ENCODE data around the gene SEC22B.
"Not testable (repeated sequence)": the region's sequence is repeated elsewhere in the genome, so short reads cannot be mapped to it uniquely, and the experiment has no call there.

The SEC22B gene

GRCh38 chr1:120144169-120144568 lies 32.2 kb downstream of the SEC22B start:
- not testable (repeated sequence) for H4K20me1 ChIP-seq (ENCODE audit: low read depth, low read length); H3K4me2 ChIP-seq (ENCODE audit: low read depth, low read length, poor library complexity, severe bottlenecking); H3K9me3 ChIP-seq (ENCODE audit: insufficient read depth, low read length); H3K9ac ChIP-seq (ENCODE audit: low read length); H2AFZ ChIP-seq (ENCODE audit: low read depth, low read length, severe bottlenecking); H3K27me3 ChIP-seq (ENCODE audit: low read length); H3K36me3 ChIP-seq (ENCODE audit: low read length); H3K79me2 ChIP-seq (ENCODE audit: insufficient read depth, low read length); H3F3A ChIP-seq (ENCODE audit: insufficient read depth); H3K27ac ChIP-seq (ENCODE audit: low read depth, low read length); H3K9me2 ChIP-seq (replicated peaks; ENCODE audit: insufficient read depth, low read length); H3K4me3 ChIP-seq (ENCODE audit: insufficient read depth, low read length, poor library complexity, severe bottlenecking)

DNA sequence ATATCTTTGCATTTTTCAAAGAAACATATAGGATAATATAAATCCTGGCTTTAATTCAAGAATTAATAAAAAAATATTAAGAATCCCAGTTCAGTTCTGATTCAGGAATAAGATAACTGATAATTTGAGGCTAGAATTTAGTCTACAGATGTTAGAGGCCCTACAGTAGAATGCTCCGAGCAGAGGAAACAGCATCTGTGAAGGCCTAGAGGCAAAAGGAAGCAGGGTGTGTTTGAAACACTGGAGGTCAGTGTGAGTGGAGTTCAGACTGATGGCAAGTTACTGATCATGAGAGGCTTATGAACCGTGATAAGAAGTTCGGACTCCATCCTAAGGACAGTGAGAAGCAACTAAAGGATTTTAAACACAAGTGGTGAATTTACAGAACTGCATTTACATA lies 33.0 kb downstream of the SEC22B start:
- H3K27ac ChIP-seq (ENCODE audit: low read depth, low read length) = not testable (repeated sequence)

DNA sequence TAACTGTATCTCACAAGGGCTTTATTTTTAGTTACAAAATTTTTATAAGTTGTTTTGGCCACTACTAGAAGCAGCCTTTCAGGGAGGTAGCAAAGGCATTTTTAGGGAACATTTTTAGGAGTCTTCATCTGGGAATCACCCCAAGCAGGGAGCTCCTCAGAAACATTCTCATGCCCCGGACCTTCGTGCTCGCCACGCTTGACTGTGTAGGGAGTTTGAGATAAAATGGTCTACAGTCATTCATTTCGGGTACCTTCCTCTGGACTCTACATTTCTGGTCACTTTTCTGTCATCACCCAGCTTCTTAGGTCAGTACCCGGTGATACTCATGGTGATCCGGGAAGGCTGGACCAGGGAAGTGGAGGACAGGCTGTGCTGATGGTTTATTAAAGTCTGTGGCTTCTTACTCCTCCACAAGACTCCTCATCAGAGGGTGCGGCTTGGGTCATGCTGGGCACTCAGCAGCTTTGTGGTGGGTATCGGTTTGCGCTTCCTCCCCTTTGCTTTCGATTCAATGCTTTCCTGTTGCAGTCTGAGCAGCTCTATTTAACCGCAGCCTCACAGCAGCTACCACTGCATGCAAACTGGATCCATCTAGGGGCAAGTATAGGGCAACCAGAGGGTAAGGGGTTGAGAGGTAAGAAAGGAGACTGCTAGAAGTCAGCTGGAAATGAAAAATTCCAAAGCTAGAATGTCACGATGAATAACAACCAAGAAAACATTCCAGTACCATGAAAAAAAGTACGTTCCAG lies 33.6 kb downstream of the SEC22B start:
- H3K9me3 ChIP-seq (ENCODE audit: insufficient read depth, low read length); H3K4me2 ChIP-seq (ENCODE audit: low read depth, low read length, poor library complexity, severe bottlenecking); H3K9me2 ChIP-seq (replicated peaks; ENCODE audit: insufficient read depth, low read length); H3K36me3 ChIP-seq (ENCODE audit: low read length); H2AFZ ChIP-seq (ENCODE audit: low read depth, low read length, severe bottlenecking); H3K4me3 ChIP-seq (ENCODE audit: insufficient read depth, low read length, poor library complexity, severe bottlenecking); H3K79me2 ChIP-seq (ENCODE audit: insufficient read depth, low read length); H3K9ac ChIP-seq (ENCODE audit: low read length); H3F3A ChIP-seq (ENCODE audit: insufficient read depth); H3K27ac ChIP-seq (ENCODE audit: low read depth, low read length); H3K27me3 ChIP-seq (ENCODE audit: low read length); H4K20me1 ChIP-seq (ENCODE audit: low read depth, low read length): not testable (repeated sequence)

More for the DNA sequence above, 33.0 kb downstream of the SEC22B start:
- not testable (repeated sequence) for H3K9me3 ChIP-seq (ENCODE audit: insufficient read depth, low read length); H3K36me3 ChIP-seq (ENCODE audit: low read length); H3K4me2 ChIP-seq (ENCODE audit: low read depth, low read length, poor library complexity, severe bottlenecking); H3F3A ChIP-seq (ENCODE audit: insufficient read depth); H4K20me1 ChIP-seq (ENCODE audit: low read depth, low read length); H2AFZ ChIP-seq (ENCODE audit: low read depth, low read length, severe bottlenecking); H3K4me3 ChIP-seq (ENCODE audit: insufficient read depth, low read length, poor library complexity, severe bottlenecking); H3K9ac ChIP-seq (ENCODE audit: low read length); H3K79me2 ChIP-seq (ENCODE audit: insufficient read depth, low read length); H3K27me3 ChIP-seq (ENCODE audit: low read length); H3K9me2 ChIP-seq (replicated peaks; ENCODE audit: insufficient read depth, low read length)

GRCh38 chr1:120141865-120142264 lies 34.5 kb downstream of the SEC22B start:
- H3K79me2 ChIP-seq (ENCODE audit: insufficient read depth, low read length); H3K9ac ChIP-seq (ENCODE audit: low read length); H3K4me2 ChIP-seq (ENCODE audit: low read depth, low read length, poor library complexity, severe bottlenecking); H2AFZ ChIP-seq (ENCODE audit: low read depth, low read length, severe bottlenecking); H3K9me2 ChIP-seq (replicated peaks; ENCODE audit: insufficient read depth, low read length); H3F3A ChIP-seq (ENCODE audit: insufficient read depth); H3K36me3 ChIP-seq (ENCODE audit: low read length); H3K27me3 ChIP-seq (ENCODE audit: low read length); H3K9me3 ChIP-seq (ENCODE audit: insufficient read depth, low read length); H3K27ac ChIP-seq (ENCODE audit: low read depth, low read length); H4K20me1 ChIP-seq (ENCODE audit: low read depth, low read length); H3K4me3 ChIP-seq (ENCODE audit: insufficient read depth, low read length, poor library complexity, severe bottlenecking): not testable (repeated sequence)

DNA sequence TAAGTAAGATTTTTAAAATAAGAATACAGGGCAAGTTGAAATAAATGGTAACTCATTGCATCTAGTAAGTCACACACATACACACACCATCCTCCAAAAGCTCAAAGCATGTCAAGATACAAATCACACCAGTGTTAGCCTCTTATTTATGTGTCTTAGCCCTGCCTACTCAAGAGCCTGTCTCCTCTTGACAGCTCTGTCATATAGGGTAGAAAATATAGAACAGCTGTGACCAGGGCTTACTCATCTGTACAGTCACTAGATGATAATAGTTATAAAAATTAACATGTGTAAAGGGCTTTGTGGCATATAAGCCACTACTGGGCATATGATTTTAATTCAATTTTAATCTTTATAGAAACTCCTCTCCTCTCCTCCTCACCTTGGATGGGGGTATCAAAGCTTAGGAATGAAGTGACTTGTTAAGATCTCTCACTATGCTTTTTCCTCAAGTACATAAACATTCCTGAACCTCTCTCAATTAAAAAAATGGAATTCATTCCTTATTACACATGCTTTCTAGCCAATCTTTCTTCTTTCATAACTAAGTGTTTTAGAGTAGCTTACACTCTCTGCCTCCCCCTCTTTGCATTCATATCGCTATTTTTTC lies 35.6 kb downstream of the SEC22B start:
- not testable (repeated sequence) for H3K9ac ChIP-seq (ENCODE audit: low read length); H3K9me3 ChIP-seq (ENCODE audit: insufficient read depth, low read length); H3K27me3 ChIP-seq (ENCODE audit: low read length); H3K4me3 ChIP-seq (ENCODE audit: insufficient read depth, low read length, poor library complexity, severe bottlenecking); H3F3A ChIP-seq (ENCODE audit: insufficient read depth); H3K4me2 ChIP-seq (ENCODE audit: low read depth, low read length, poor library complexity, severe bottlenecking); H3K79me2 ChIP-seq (ENCODE audit: insufficient read depth, low read length); H4K20me1 ChIP-seq (ENCODE audit: low read depth, low read length); H3K9me2 ChIP-seq (replicated peaks; ENCODE audit: insufficient read depth, low read length); H3K27ac ChIP-seq (ENCODE audit: low read depth, low read length); H3K36me3 ChIP-seq (ENCODE audit: low read length); H2AFZ ChIP-seq (ENCODE audit: low read depth, low read length, severe bottlenecking)

- H3K27me3 ChIP-seq (ENCODE audit: low read length); H3K9ac ChIP-seq (ENCODE audit: low read length); H3K27ac ChIP-seq (ENCODE audit: low read depth, low read length); H3K9me3 ChIP-seq (ENCODE audit: insufficient read depth, low read length); H4K20me1 ChIP-seq (ENCODE audit: low read depth, low read length); H3K79me2 ChIP-seq (ENCODE audit: insufficient read depth, low read length); H3K4me3 ChIP-seq (ENCODE audit: insufficient read depth, low read length, poor library complexity, severe bottlenecking); H3F3A ChIP-seq (ENCODE audit: insufficient read depth); H3K36me3 ChIP-seq (ENCODE audit: low read length); H3K9me2 ChIP-seq (replicated peaks; ENCODE audit: insufficient read depth, low read length); H3K4me2 ChIP-seq (ENCODE audit: low read depth, low read length, poor library complexity, severe bottlenecking); H2AFZ ChIP-seq (ENCODE audit: low read depth, low read length, severe bottlenecking): not testable (repeated sequence)
These were observed 40.2 kb downstream of the SEC22B start for GRCh38 chr1:120136086-120136485.

- H3K9me2 ChIP-seq (replicated peaks; ENCODE audit: insufficient read depth, low read length); H4K20me1 ChIP-seq (ENCODE audit: low read depth, low read length); H3K9me3 ChIP-seq (ENCODE audit: insufficient read depth, low read length); H3K27ac ChIP-seq (ENCODE audit: low read depth, low read length); H3K36me3 ChIP-seq (ENCODE audit: low read length); H3K79me2 ChIP-seq (ENCODE audit: insufficient read depth, low read length); H3K4me3 ChIP-seq (ENCODE audit: insufficient read depth, low read length, poor library complexity, severe bottlenecking); H3F3A ChIP-seq (ENCODE audit: insufficient read depth); H3K9ac ChIP-seq (ENCODE audit: low read length); H2AFZ ChIP-seq (ENCODE audit: low read depth, low read length, severe bottlenecking); H3K4me2 ChIP-seq (ENCODE audit: low read depth, low read length, poor library complexity, severe bottlenecking); H3K27me3 ChIP-seq (ENCODE audit: low read length): not testable (repeated sequence)
These were observed 42.4 kb downstream of the SEC22B start for GRCh38 chr1:120133928-120134325.
